Upper lobe of right lung (tissue), 1 donor: ENCODE measurements around the gene DOC2B. TPM values are rescaled to one million over a fixed set of nuclear protein-coding genes. Genes with fewer than 3 reads are reported as not detected.
"Not testable (repeated sequence)": the region's sequence is repeated elsewhere in the genome, so short reads cannot be mapped to it uniquely, and the experiment has no call there.

Experiments
- ATAC-seq: fragments of 200-7000 bp; cut with Tn5 transposase; one replicate; pipeline ENCODE4 v1.9.1; 2020; ENCODE audit warnings: mild to moderate bottlenecking, moderate library complexity
- DNase-seq: peaks from one replicate; pipeline ENCODE4 v3.0.0-alpha.2; 2020
- H3K27ac ChIP-seq: fragments of 200-600 bp; one replicate; pipeline ENCODE4 v1.8.0; 2022
- H3K27me3 ChIP-seq: fragments of 200-600 bp; one replicate; pipeline ENCODE4 v1.8.0; 2022; ENCODE audit warnings: mild to moderate bottlenecking
- H3K36me3 ChIP-seq: fragments of 200-600 bp; one replicate; pipeline ENCODE4 v1.8.0; 2022
- H3K4me1 ChIP-seq: fragments of 200-600 bp; one replicate; pipeline ENCODE4 v1.8.0; 2022
- H3K4me3 ChIP-seq: fragments of 200-600 bp; one replicate; pipeline ENCODE4 v1.8.0; 2022; ENCODE audit warnings: mild to moderate bottlenecking
- H3K9me3 ChIP-seq: fragments of 200-600 bp; one replicate; pipeline ENCODE4 v1.8.0; 2022
- intact Hi-C: fragments of 100-400 bp; cut with DNase I; formaldehyde crosslinking; loops from one replicate; pipeline ENCODE4 v1.11.0; 2022
- total RNA-seq: library from RNA; stranded (reverse); fragmentation: NEBNext Ultra II Directional; extraction: Animal tissue kit (Norgen Biotek cat#: 25700); gene quantifications from one replicate; pipeline ENCODE4 v1.2.1, GENCODE V29; 2021
- TF ChIP-seq, protein P1 (sequence below): fragments of 200-600 bp; IDR thresholded peaks from one replicate; pipeline ENCODE4 v1.8.0; 2022; ENCODE audit warnings: antibody characterized with exemption
- donor health status: DM: no; HTN: yes; CAD: no; lungs with severe emphysema.

DOC2B gene
- total RNA-seq, 1 donor from 2014 or later: 13.7 TPM

DNA sequence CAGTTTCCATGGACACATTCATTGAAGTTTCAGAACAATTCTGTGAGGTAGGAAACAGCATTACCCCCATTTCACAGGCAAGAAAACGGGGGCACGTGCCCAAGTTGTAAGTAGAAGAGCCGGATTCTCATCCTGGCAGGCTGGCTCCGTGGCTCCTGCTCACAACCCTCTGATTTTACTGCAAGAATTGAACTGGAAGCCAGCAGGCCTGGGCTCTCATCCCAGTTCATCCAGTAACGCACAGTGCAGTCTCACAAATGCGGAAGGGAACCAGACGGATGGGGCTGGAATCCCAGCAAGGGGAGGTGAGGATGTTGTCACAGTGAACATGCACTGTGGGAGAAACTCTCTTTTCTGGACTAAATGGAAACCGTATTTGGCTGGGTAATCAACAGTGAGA is 40.7 kb upstream of the DOC2B start:
- TF ChIP-seq, protein P1, sequence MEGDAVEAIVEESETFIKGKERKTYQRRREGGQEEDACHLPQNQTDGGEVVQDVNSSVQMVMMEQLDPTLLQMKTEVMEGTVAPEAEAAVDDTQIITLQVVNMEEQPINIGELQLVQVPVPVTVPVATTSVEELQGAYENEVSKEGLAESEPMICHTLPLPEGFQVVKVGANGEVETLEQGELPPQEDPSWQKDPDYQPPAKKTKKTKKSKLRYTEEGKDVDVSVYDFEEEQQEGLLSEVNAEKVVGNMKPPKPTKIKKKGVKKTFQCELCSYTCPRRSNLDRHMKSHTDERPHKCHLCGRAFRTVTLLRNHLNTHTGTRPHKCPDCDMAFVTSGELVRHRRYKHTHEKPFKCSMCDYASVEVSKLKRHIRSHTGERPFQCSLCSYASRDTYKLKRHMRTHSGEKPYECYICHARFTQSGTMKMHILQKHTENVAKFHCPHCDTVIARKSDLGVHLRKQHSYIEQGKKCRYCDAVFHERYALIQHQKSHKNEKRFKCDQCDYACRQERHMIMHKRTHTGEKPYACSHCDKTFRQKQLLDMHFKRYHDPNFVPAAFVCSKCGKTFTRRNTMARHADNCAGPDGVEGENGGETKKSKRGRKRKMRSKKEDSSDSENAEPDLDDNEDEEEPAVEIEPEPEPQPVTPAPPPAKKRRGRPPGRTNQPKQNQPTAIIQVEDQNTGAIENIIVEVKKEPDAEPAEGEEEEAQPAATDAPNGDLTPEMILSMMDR: no peak
- no peaks in the 10 kb centered on the region for H3K27me3 ChIP-seq
- H3K9me3 ChIP-seq: no peaks in the 10 kb centered on the region
- no peak overlapping the region for H3K27ac ChIP-seq
- no peaks in the 10 kb centered on the region for H3K36me3 ChIP-seq
- no peaks in the 10 kb centered on the region for H3K4me1 ChIP-seq
- peak; percentile 41 for DNase-seq
- intact Hi-C loops: no loop called here
- ATAC-seq: no peak
- H3K4me3 ChIP-seq: no peak overlapping the region

DNA sequence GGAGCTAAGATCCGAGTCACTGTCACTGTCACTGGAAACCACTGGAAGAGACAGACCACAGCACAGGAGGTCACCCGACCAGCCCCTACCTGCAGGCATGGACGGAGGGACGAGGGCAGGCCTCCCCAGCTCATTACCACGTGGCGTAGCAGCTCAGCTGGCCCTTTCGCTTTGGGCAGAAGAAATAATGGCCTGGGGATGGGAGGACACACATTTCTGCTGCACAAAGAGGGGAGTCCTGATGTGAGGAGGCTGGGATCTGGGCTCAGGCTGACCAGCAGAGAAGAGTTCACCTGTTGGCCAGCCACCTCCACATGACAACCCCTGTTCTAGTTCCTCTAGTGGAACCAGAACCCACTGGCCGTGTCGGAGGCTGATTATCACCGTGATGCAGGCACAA is 38.2 kb upstream of the DOC2B start:
- H3K27ac ChIP-seq: no peak overlapping the region
- no peaks in the 10 kb centered on the region for H3K9me3 ChIP-seq
- intact Hi-C loops: no loop called here
- no peaks in the 10 kb centered on the region for H3K4me1 ChIP-seq
- no peaks in the 10 kb centered on the region for H3K36me3 ChIP-seq
- DNase-seq (peak; percentile 40), ATAC-seq (no peak)
- no peaks in the 10 kb centered on the region for H3K27me3 ChIP-seq
- no peak overlapping the region for H3K4me3 ChIP-seq
- TF ChIP-seq, protein P1: no peak

DNA sequence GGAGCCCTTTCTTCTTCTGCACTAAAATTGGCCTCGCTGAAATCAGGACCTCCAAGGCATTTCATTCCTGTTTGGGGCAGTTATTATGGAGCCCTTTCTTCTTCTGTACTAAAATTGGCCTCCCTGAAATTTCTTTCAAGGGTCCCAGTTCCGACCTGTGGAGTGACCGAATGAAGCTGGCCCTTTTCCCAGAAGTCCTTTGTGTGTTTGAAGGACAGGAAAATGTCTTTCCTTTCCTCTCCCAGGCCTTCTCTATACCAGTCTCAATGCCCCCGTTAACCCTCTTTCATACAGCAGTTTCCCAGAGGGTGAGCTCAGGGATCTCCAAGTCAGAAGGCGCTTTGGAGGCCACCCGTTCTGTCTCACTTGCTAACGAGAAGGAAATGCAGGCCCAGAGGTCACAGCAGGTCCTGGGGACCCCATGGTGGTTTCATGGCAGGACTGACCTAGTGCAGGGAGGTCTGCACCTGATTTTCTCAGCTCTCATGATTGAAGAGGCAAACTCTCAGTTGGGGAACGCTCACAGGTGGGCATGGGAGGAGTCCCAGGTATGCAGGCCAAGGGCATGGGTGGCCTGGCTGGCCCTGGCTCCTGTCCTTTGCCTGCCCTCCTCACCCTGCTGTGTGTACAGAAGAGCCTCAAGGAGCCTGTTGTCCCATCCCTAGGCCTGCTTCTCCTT is 37.1 kb upstream of the DOC2B start:
- no peak for ATAC-seq
- H3K9me3 ChIP-seq: no peaks in the 10 kb centered on the region
- intact Hi-C loops: no loop called here
- no peaks in the 10 kb centered on the region for H3K27me3 ChIP-seq
- DNase-seq: peak; percentile 27
- no peak overlapping the region for H3K27ac ChIP-seq
- no peaks in the 10 kb centered on the region for H3K4me1 ChIP-seq
- H3K4me3 ChIP-seq: no peak overlapping the region
- TF ChIP-seq, protein P1: no peak
- H3K36me3 ChIP-seq: no peaks in the 10 kb centered on the region

DNA sequence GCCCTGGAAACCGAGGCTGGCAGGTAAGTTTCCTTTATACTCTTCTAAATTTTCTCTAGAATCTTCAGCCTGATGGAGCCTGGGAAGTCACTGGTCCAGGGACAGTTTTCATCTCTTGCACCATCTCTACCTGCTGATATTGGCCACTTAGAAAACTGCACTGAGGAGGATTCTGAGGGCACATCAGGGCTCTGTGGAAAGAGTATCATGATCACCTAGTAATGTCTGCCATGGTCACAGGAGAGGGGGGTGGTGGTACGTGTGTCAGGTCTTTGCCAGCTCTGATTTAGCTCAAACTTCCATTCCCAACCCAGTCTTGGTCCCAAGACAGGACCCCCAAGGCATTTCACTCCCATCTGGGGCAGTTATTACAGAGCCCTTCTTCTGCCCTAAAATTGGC is 35.2 kb upstream of the DOC2B start:
- Histone ChIP-seq H3K4me1 (no peaks in the 10 kb centered on the region), H3K27me3 (no peaks in the 10 kb centered on the region), H3K36me3 (no peaks in the 10 kb centered on the region), H3K9me3 (no peaks in the 10 kb centered on the region), H3K27ac (no peak overlapping the region), H3K4me3 (no peak overlapping the region)
- TF ChIP-seq, protein P1: no peak
- intact Hi-C loops: no loop called here
- no peak for DNase-seq
- ATAC-seq: no peak

DNA sequence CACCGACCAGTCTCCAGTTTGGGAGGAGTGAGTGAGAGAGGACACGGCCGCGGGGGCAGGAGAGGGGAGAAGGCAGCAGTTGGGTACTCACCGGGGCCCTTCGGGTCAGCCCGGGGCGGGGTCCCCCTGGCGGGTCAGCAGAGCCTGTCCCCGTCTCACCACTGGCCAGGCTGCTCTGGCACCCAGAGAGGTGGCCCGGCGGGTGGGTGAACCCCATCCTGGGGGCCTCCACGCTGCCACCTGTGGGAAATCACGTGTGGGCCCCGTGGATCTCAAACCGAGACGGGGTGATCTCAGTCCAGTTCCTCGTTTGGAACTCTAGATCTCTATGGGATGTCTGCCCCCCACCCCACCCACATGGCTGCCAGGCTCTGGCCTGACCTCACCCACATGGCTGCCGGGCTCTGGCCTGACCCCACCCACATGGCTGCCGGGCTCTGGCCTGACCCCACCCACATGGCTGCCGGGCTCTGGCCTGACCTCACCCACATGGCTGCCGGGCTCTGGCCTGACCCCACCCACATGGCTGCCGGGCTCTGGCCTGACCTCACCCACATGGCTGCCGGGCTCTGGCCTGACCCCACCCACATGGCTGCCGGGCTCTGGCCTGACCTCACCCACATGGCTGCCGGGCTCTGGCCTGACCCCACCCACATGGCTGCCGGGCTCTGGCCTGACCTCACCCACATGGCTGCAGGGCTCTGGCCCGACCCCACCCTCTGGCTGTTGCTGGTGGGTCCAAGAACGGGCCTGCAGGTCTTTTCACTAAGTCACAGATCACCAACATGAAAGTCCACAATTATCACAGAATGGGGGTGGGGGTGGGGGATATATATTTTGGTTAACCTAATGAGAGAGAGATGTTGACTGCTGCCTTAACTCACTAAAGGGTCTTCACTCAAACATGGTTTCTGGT is 34.4 kb upstream of the DOC2B start:
- H3K36me3 ChIP-seq, DNase-seq, H3K4me3 ChIP-seq, H3K9me3 ChIP-seq, intact Hi-C loops, H3K27ac ChIP-seq, H3K4me1 ChIP-seq, H3K27me3 ChIP-seq: not testable (repeated sequence)
- peak; percentile 40 for ATAC-seq

DNA sequence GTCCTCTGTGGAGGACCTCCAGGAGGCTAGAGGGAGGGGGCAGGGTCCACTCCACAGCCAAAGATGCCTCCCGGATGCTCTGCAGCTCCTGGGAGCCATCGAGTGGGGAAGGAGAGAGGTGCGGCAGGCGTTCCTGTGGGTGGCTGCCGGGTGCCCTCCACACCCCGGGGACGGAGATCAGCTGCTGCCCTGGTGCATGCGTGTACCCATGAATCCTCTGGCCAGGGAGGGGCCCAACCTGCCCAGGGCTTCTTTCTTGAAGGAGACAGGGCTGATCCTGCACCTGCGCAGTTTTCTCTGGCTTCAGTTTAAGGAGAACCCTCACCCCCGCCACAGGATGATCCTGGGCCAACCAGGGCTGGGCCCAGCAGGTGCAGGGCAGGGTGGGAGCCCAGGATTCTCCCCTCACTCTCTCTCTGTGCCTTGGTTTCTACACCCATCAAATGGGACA is 33.5 kb upstream of the DOC2B start:
- Histone ChIP-seq H3K27ac (no peak overlapping the region), H3K36me3 (no peaks in the 10 kb centered on the region), H3K27me3 (no peaks in the 10 kb centered on the region), H3K9me3 (no peaks in the 10 kb centered on the region), H3K4me3 (no peak overlapping the region), H3K4me1 (no peaks in the 10 kb centered on the region)
- ATAC-seq (peak; percentile 26), DNase-seq (no peak)
- intact Hi-C loops: no loop called here
- TF ChIP-seq, protein P1: no peak
